Ishikawa (cell line): ENCODE data around the gene ALOX15.
A peak's percentile ranks its signal among the peaks of the same experiment; 100 is the strongest.

Source experiments
- CEBPB ChIP-seq: IDR thresholded peaks from 2 replicates; pipeline ENCODE4 v1.6.1; 2012
- CREB1 ChIP-seq: IDR thresholded peaks from 2 replicates; pipeline ENCODE4 v1.6.1; 2012; ENCODE audit warnings: low read depth
- EGR1 ChIP-seq: IDR thresholded peaks from 2 replicates; pipeline ENCODE4 v1.6.1; 2012
- EP300 ChIP-seq: IDR thresholded peaks from 2 replicates; pipeline ENCODE4 v1.6.1; 2012; ENCODE audit warnings: borderline replicate concordance
- FOXM1 ChIP-seq: IDR thresholded peaks from 2 replicates; pipeline ENCODE4 v1.6.1; 2012; ENCODE audit warnings: low read depth, borderline replicate concordance
- MAX ChIP-seq: IDR thresholded peaks from 2 replicates; pipeline ENCODE4 v1.6.1; 2012
- NFIC ChIP-seq: IDR thresholded peaks from 2 replicates; pipeline ENCODE4 v1.6.1; 2012
- RAD21 ChIP-seq: IDR thresholded peaks from 2 replicates; pipeline ENCODE4 v1.6.1; 2012; ENCODE audit warnings: low read depth
- REST ChIP-seq: IDR thresholded peaks from 2 replicates; pipeline ENCODE4 v1.6.1; 2012; ENCODE audit warnings: low read depth, mild to moderate bottlenecking
- TAF1 ChIP-seq: IDR thresholded peaks from 2 replicates; pipeline ENCODE4 v1.6.1; 2012; ENCODE audit warnings: low read depth, mild to moderate bottlenecking
- TCF12 ChIP-seq: IDR thresholded peaks from 2 replicates; pipeline ENCODE4 v1.6.1; 2012; ENCODE audit warnings: low read depth
- TEAD4 ChIP-seq: IDR thresholded peaks from 2 replicates; pipeline ENCODE4 v1.6.1; 2012
- USF1 ChIP-seq: IDR thresholded peaks from 2 replicates; pipeline ENCODE4 v1.6.1; 2012
- YY1 ChIP-seq: IDR thresholded peaks from 2 replicates; pipeline ENCODE4 v1.6.1; 2012; ENCODE audit warnings: low read depth
- ZBTB7A ChIP-seq: IDR thresholded peaks from 2 replicates; pipeline ENCODE4 v1.6.1; 2012; ENCODE audit warnings: low read depth

The ALOX15 gene

GRCh38 chr17:4645642-4646041 is 4.2 kb upstream of the ALOX15 start:
- TF ChIP-seq NFIC = no peak
- 0 out of 2 replicates have a peak, but pooled peaks have one; percentile 11 for TF ChIP-seq USF1
- no peak for TF ChIP-seq MAX
- no peak for TF ChIP-seq RAD21
- TF ChIP-seq YY1 = no peak
- no peak for TF ChIP-seq REST
- no peak for TF ChIP-seq TAF1

GRCh38 chr17:4643676-4644075 is 2.2 kb upstream of the ALOX15 start:
- TF ChIP-seq RAD21 (no peak), MAX (no peak), USF1 (no peak), FOXM1 (no peak), EP300 (no peak), YY1 (no peak), TEAD4 (no peak), NFIC (no peak), REST (no peak), TAF1 (no peak), ZBTB7A (no peak), TCF12 (no peak), EGR1 (no peak)

- TF ChIP-seq REST = no peak
- TF ChIP-seq USF1 = no peak
- no peak for TF ChIP-seq EGR1
- TF ChIP-seq CREB1 = no peak
- no peak for TF ChIP-seq CEBPB
- no peak for TF ChIP-seq TEAD4
- no peak for TF ChIP-seq TAF1
- TF ChIP-seq RAD21 = no peak
- no peak for TF ChIP-seq TCF12
- TF ChIP-seq MAX = no peak
- TF ChIP-seq ZBTB7A = no peak
- no peak for TF ChIP-seq EP300
- TF ChIP-seq YY1 = no peak
Observed at GRCh38 chr17:4642286-4642685, 808 bp upstream of the ALOX15 start.

- TF ChIP-seq RAD21 = peak; percentile 41
Observed at GRCh38 chr17:4639301-4640059, 2.0 kb downstream of the ALOX15 start.
